Chondrocyte (in vitro differentiated cells): ENCODE results near the gene NR2F1-AS1. TPM values are rescaled to one million over a fixed set of nuclear protein-coding genes. Genes with fewer than 3 reads are reported as not detected.
A peak's percentile ranks its signal among the peaks of the same experiment; 100 is the strongest.

Source experiments
- DNase-seq: peaks from one replicate; pipeline ENCODE4 v3.0.0; 2021; ENCODE audit warnings: mixed read lengths, low spot score
- H3K27ac Mint-ChIP-seq: one replicate; pipeline ENCODE4 v1.8.0; 2021; ENCODE audit warnings: mild to moderate bottlenecking, moderate library complexity, mixed read lengths; ENCODE audit not compliant: unreplicated experiment
- H3K27me3 Mint-ChIP-seq: 2 replicates; pipeline ENCODE4 v1.8.0; 2021; ENCODE audit warnings: low read depth, mixed read lengths
- H3K36me3 Mint-ChIP-seq: 2 replicates; pipeline ENCODE4 v1.8.0; 2021; ENCODE audit warnings: low read depth, mixed read lengths
- H3K4me1 Mint-ChIP-seq: 2 replicates; pipeline ENCODE4 v1.8.0; 2021; ENCODE audit warnings: low read depth, mild to moderate bottlenecking, mixed read lengths
- H3K4me3 Mint-ChIP-seq: one replicate; pipeline ENCODE4 v1.8.0; 2021; ENCODE audit warnings: mild to moderate bottlenecking, moderate library complexity, mixed read lengths; ENCODE audit not compliant: unreplicated experiment
- H3K9me3 Mint-ChIP-seq: 2 replicates; pipeline ENCODE4 v1.8.0; 2021; ENCODE audit warnings: low read depth, mixed read lengths
- CTCF ChIP-seq: fragments of 200-600 bp; sonication (generic); IDR thresholded peaks from 2 replicates; pipeline ENCODE4 v1.5.0; 2021; ENCODE audit warnings: antibody characterized with exemption, mild to moderate bottlenecking, moderate library complexity
- total RNA-seq: library from RNA; stranded (reverse); gene quantifications from 3 replicates; pipeline ENCODE4 v1.2.1, GENCODE V29; 2021

The NR2F1-AS1 gene
- total RNA-seq, 1 donor from 2014 or later, result 16.2 TPM

- no peaks in the 10 kb centered on the region for H3K27me3 Mint-ChIP-seq
- H3K4me3 Mint-ChIP-seq, result no peak overlapping the region
- TF ChIP-seq CTCF, result no peak
- H3K4me1 Mint-ChIP-seq, result peaks cover 5% of the 10 kb centered on the region
- H3K9me3 Mint-ChIP-seq, result peaks cover 19% of the 10 kb centered on the region
- no peaks in the 10 kb centered on the region for H3K36me3 Mint-ChIP-seq
- no peak overlapping the region for H3K27ac Mint-ChIP-seq
- no peak for DNase-seq
Observed at GRCh38 chr5:93378073-93378472, 202.9 kb downstream of the NR2F1-AS1 start.

GRCh38 chr5:93371893-93372292 lies 209.1 kb downstream of the NR2F1-AS1 start:
- Mint-ChIP-seq H3K9me3 (peaks cover 26% of the 10 kb centered on the region), H3K36me3 (peaks cover 4% of the 10 kb centered on the region), H3K4me3 (no peak overlapping the region), H3K4me1 (no peaks in the 10 kb centered on the region), H3K27me3 (no peaks in the 10 kb centered on the region), H3K27ac (no peak overlapping the region)
- TF ChIP-seq CTCF, result no peak
- no peak for DNase-seq

- Mint-ChIP-seq H3K9me3 (peaks cover 3% of the 10 kb centered on the region), H3K36me3 (peaks cover 2% of the 10 kb centered on the region), H3K27me3 (no peaks in the 10 kb centered on the region), H3K4me3 (no peak overlapping the region), H3K27ac (no peak overlapping the region), H3K4me1 (peaks cover 9% of the 10 kb centered on the region)
- no peak for TF ChIP-seq CTCF
- no peak for DNase-seq
Observed at GRCh38 chr5:93364378-93364777, 216.6 kb downstream of the NR2F1-AS1 start.

GRCh38 chr5:93360436-93361088 lies 220.5 kb downstream of the NR2F1-AS1 start:
- Mint-ChIP-seq H3K4me3 (no peak overlapping the region), H3K4me1 (peaks cover 37% of the 10 kb centered on the region), H3K27me3 (no peaks in the 10 kb centered on the region), H3K36me3 (no peaks in the 10 kb centered on the region), H3K27ac (no peak overlapping the region), H3K9me3 (no peaks in the 10 kb centered on the region)
- DNase-seq, result no peak
- no peak for TF ChIP-seq CTCF

- H3K27ac Mint-ChIP-seq, result peak overlapping the region; percentile 82
- TF ChIP-seq CTCF, result no peak
- no peak for DNase-seq
- H3K4me1 Mint-ChIP-seq, result peaks cover 41% of the 10 kb centered on the region
- peak overlapping the region; percentile 51 for H3K4me3 Mint-ChIP-seq
- H3K36me3 Mint-ChIP-seq, result no peaks in the 10 kb centered on the region
- no peaks in the 10 kb centered on the region for H3K27me3 Mint-ChIP-seq
- H3K9me3 Mint-ChIP-seq, result no peaks in the 10 kb centered on the region
Observed at GRCh38 chr5:93359960-93360305, 221.1 kb downstream of the NR2F1-AS1 start.

Other genes starting within 250 kb of the NR2F1-AS1 start
- gene NR2F1, start 2.0 kb upstream of the NR2F1-AS1 start, total RNA-seq, result 28.7 to 41.9 TPM (median 30.8 TPM) in 3 replicates
- gene POU5F2, start 160.4 kb upstream of the NR2F1-AS1 start, total RNA-seq, result 0.45 to 0.92 TPM (median 0.62 TPM) in 3 replicates